Measurements from ENCODE around the gene SPTAN1.

DNA sequence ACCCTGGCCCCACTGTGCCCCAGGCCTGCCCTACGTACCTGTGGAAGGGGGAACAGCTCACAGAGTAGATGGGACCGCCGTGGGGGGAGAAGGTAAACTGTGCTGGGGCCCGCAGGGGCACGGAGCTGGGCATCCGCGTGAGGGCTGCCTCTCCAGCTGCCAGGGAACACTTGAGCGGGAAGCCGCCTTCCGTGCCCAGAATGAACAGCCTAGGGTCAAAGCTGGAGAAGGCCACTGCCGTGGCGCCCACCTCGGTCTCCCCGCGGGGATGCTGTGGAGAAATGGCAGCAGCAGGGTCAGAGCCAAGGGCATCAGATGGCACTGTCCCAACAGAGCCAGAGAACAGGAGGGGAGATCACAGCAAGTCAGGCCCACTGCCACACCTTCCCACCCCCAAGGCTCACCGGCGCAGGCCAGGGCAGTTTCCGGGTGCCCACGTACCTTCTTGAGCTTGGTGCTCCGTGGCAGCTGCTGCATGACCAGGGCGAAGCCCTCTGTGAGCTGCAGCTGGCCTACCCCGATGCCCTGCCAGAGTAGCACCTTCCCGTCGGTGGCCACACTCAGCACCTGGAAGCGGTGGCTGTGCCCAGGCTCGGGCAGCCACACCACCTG is 82.4 kb downstream of the SPTAN1 start:
- no peak for TF ChIP-seq CTCF (IDR thresholded peaks at IDR 0.05)
- no peak for TF ChIP-seq POLR2AphosphoS5 (IDR thresholded peaks at IDR 0.05; ENCODE audit: low read depth, low read length)
- TF ChIP-seq REST (IDR thresholded peaks at IDR 0.05; ENCODE audit: insufficient read depth in 1 of 2, low read depth in 2 of 2, low read length in 1 of 2): no peak
- no peak for TF ChIP-seq TCF7L2 (IDR thresholded peaks at IDR 0.05; ENCODE audit: low read depth, low read length)
